Placental epithelial cell (primary cell): ENCODE measurements around the gene TOP2A. TPM values are rescaled to one million over a fixed set of nuclear protein-coding genes. Genes with fewer than 3 reads are reported as not detected.

ENCODE experiments used
- small RNA-seq: library from RNA; depleted of rRNA; stranded (forward); fragments of <200 nt; gene quantifications from one replicate; pipeline ENCODE3, GENCODE V24; 2012
- total RNA-seq: library from RNA; depleted of rRNA; stranded (reverse); fragments of >200 nt; gene quantifications from 2 replicates; pipeline ENCODE4 v1.2.3, GENCODE V29; 2012

Gene TOP2A, protein sequence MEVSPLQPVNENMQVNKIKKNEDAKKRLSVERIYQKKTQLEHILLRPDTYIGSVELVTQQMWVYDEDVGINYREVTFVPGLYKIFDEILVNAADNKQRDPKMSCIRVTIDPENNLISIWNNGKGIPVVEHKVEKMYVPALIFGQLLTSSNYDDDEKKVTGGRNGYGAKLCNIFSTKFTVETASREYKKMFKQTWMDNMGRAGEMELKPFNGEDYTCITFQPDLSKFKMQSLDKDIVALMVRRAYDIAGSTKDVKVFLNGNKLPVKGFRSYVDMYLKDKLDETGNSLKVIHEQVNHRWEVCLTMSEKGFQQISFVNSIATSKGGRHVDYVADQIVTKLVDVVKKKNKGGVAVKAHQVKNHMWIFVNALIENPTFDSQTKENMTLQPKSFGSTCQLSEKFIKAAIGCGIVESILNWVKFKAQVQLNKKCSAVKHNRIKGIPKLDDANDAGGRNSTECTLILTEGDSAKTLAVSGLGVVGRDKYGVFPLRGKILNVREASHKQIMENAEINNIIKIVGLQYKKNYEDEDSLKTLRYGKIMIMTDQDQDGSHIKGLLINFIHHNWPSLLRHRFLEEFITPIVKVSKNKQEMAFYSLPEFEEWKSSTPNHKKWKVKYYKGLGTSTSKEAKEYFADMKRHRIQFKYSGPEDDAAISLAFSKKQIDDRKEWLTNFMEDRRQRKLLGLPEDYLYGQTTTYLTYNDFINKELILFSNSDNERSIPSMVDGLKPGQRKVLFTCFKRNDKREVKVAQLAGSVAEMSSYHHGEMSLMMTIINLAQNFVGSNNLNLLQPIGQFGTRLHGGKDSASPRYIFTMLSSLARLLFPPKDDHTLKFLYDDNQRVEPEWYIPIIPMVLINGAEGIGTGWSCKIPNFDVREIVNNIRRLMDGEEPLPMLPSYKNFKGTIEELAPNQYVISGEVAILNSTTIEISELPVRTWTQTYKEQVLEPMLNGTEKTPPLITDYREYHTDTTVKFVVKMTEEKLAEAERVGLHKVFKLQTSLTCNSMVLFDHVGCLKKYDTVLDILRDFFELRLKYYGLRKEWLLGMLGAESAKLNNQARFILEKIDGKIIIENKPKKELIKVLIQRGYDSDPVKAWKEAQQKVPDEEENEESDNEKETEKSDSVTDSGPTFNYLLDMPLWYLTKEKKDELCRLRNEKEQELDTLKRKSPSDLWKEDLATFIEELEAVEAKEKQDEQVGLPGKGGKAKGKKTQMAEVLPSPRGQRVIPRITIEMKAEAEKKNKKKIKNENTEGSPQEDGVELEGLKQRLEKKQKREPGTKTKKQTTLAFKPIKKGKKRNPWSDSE (N-terminal part only)
- total RNA-seq, result 16.9 and 28.3 TPM in 2 replicates

DNA sequence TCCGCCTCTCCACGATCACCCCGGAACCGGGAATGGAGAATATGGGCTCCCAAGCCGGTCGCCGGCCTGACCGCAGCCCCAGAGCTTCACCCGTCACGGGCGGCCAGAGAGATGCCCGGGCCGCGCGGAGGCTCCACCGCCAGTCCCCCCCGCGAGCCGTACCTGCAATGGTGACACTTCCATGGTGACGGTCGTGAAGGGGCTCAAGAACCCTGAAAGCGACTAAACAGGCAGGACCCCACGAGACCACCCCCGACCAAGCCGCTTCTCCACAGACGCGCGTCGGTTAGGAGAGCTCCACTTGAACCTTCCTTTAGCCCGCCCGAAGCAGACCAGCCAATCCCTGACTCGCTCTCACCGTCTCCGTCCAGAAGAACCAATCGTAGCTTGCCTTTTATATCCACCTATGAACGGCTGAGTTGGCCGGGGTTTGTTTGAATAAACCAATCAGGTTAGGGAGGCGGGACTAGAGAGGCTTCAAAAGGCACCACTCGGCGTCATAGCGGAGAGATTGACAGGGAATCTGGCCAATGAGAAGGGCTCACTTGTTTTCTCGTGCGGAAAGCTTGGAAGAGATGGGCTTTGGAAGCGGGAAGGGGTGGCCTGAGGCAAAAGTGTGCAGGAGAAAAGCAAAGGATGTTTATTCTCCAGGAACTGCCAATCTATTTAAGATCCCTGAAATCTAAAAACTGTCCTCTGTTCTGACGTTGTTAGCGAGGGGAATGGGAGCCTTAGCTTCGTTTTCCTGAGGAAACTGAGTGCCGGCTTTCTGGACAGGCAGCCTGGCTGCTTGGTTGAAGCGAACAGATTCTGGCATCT lies at the start of gene TOP2A:
TOP2A (minus strand) TSS at position 288 of the 819 bp plus-strand sequence; CDS start at position 183, 105 bp downstream.

DNA sequence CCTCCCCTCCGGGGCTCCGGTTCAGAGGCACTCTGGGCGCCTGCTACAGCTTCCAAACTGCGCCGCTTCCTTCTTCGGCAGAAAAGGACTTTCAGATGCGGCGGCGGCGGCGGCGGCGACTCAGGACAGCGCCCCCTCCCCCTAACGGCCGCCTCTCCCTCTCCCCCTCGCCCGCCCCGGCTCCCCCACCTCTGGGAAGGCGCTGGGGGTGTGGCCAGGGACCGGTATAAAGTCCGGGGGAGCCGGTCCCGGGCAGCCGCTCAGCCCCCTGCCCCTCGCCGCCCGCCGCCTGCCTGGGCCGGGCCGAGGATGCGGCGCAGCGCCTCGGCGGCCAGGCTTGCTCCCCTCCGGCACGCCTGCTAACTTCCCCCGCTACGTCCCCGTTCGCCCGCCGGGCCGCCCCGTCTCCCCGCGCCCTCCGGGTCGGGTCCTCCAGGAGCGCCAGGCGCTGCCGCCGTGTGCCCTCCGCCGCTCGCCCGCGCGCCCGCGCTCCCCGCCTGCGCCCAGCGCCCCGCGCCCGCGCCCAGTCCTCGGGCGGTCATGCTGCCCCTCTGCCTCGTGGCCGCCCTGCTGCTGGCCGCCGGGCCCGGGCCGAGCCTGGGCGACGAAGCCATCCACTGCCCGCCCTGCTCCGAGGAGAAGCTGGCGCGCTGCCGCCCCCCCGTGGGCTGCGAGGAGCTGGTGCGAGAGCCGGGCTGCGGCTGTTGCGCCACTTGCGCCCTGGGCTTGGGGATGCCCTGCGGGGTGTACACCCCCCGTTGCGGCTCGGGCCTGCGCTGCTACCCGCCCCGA lies 25.7 kb upstream of the TOP2A start, which contains the start of gene IGFBP4:
IGFBP4 (plus strand) TSS at position 255 of the 792 bp plus-strand sequence; CDS start at position 541, 286 bp downstream.

DNA sequence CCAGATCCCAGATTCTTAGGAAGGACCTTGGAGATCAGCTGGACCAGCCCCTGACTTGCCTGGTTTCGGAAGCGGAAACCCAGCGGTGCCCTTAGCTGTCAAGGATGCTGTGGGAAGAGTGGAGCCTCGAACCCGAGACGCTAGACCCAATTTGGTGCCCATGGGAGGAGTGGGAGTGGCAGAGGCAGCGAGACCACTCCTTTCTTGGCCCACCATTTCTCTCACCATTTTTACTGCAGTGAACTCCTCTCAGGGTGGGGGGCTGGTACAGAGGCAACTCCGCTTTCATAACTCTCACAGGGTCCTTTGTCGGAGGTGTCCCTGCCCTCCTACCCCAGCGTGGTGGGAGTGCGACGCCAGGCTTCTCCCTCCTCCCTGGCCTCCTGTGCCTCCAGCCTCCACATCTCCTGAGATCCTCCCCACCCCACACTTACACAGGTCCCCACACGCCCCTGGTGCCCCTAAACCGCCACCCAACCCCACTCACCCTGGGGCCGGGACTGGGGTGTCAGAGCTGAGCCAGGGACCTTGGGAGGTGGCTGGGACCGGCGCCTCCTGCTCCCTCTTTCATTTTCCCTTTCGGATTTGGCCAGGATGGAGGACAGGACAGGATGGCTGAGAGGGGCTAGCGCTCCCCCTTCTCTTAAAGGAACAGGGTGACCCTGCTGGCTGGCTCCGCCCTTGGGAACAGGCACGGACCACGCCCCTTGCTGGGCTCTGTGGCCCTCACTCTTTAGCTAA lies 53.4 kb downstream of the TOP2A start, which contains the start of gene GJD3:
GJD3 (minus strand) TSS at position 617 of the 741 bp plus-strand sequence. CDS start 922 bp downstream, outside the sequence.

Small RNA genes within 50 kb of the gene (small RNA-seq; reads per million reads assigned to genes)
- gene RF00019 (not detected), gene RNA5SP441 (not detected)

Other genes with a start within 250 kb of the TOP2A start
- 2.4 and 2.7 TPM in 2 replicates for gene RAPGEFL1, start 240.4 kb downstream of the TOP2A start, total RNA-seq
- gene WIPF2, start 198.6 kb downstream of the TOP2A start, total RNA-seq, result 6.8 and 7.9 TPM in 2 replicates
- gene CDC6, start 130.0 kb downstream of the TOP2A start, total RNA-seq, result 7.5 and 8.9 TPM in 2 replicates
- 9.0 and 10.8 TPM in 2 replicates for gene RARA, start 108.7 kb downstream of the TOP2A start, total RNA-seq
- gene GJD3, start 53.2 kb downstream of the TOP2A start, total RNA-seq, result 0.33 TPM in 1 of 2 replicates, not detected in the other
- gene IGFBP4, start 25.6 kb upstream of the TOP2A start, total RNA-seq, result 40.2 and 49.1 TPM in 2 replicates
- 65.2 and 130 TPM in 2 replicates for gene TNS4, start 83.7 kb upstream of the TOP2A start, total RNA-seq
- not detected in 2 replicates for gene CCR7, start 147.6 kb upstream of the TOP2A start, total RNA-seq
- gene SMARCE1, start 229.9 kb upstream of the TOP2A start, total RNA-seq, result 94.0 and 121 TPM in 2 replicates
- 1.6 TPM in 2 replicates for gene KRT222, start 247.3 kb upstream of the TOP2A start, total RNA-seq